GM12878 (cell line): Measurements from ENCODE around the gene KLK13. TPM values are rescaled to one million over a fixed set of nuclear protein-coding genes. Genes with fewer than 3 reads are reported as not detected.

Experiments
- ATAC-seq: fragments of 200-7000 bp; cut with Tn5 transposase; 3 replicates; pipeline ENCODE4 v1.9.1; 2020; ENCODE audit warnings: mild to moderate bottlenecking, moderate library complexity
- BruUV-seq: library from RNA; stranded (reverse); fragments of 400-500 nt; replicated peaks from 2 replicates; lab custom pipeline; 2021; lab: Mats Ljungman, UMichigan
- CTCF ChIA-PET: fragments of 300-600 bp; sonication (Branson Sonifier 250); formaldehyde crosslinking; extraction: SDS; loops from one replicate; lab custom pipeline; 2021; ENCODE audit warnings: inconsistent platforms; lab: Yijun Ruan, JAX
- POLR2A ChIA-PET: fragments of 350-600 bp; formaldehyde crosslinking; extraction: SDS; loops from one replicate; lab custom pipeline; 2021; ENCODE audit warnings: inconsistent platforms; lab: Charles Lee
- RAD21 ChIA-PET: fragments of 300-600 bp; sonication (Branson Sonifier 250); formaldehyde crosslinking; loops from one replicate; lab custom pipeline; 2023; ENCODE audit warnings: antibody characterized with exemption; ENCODE audit not compliant: unreplicated experiment; lab: Charles Lee
- SMC1A ChIA-PET: fragments of 300-600 bp; sonication (Branson Sonifier 250); formaldehyde crosslinking; loops from one replicate; lab custom pipeline; 2023; ENCODE audit not compliant: unreplicated experiment, uncharacterized antibody; lab: Charles Lee
- DNase-seq: peaks from one replicate; pipeline ENCODE4 v3.0.0-alpha.2; 2011; ENCODE audit warnings: low read depth, low spot score
- FAIRE-seq: peaks from 3 replicates; lab custom pipeline; 2011; peaks lifted over from hg19 to GRCh38; lab: Jason Lieb, UNC
- H2AFZ ChIP-seq: 2 replicates; pipeline ENCODE4 v1.6.0; 2011; ENCODE audit warnings: low read depth, low read length, control low read depth; ENCODE audit not compliant: control insufficient read depth
- H3K27ac ChIP-seq: 2 replicates; pipeline ENCODE4 v1.5.1; 2011; ENCODE audit warnings: control low read depth; ENCODE audit not compliant: control insufficient read depth, insufficient read depth
- H3K27me3 ChIP-seq, 2 experiments: replicated peaks in 1 of 2; 2 replicates each; pipeline versions ENCODE4 v1.6.0 to v1.6.1; 2011; ENCODE audit warnings: low read length in 1 of 2; ENCODE audit not compliant: control insufficient read depth in 2 of 2, insufficient read depth in 2 of 2
- H3K36me3 ChIP-seq, 2 experiments: 2 replicates each; pipeline ENCODE4 v1.5.1; 2011; ENCODE audit warnings: low read length in 1 of 2; ENCODE audit not compliant: control insufficient read depth in 2 of 2, insufficient read depth in 2 of 2
- H3K4me1 ChIP-seq: 2 replicates; pipeline ENCODE4 v1.6.1; 2011; ENCODE audit warnings: mild to moderate bottlenecking, low read length, moderate library complexity, mixed read lengths; ENCODE audit not compliant: control insufficient read depth, insufficient read depth
- H3K4me2 ChIP-seq: 2 replicates; pipeline ENCODE4 v1.6.0; 2011; ENCODE audit warnings: control low read depth; ENCODE audit not compliant: control insufficient read depth, insufficient read depth
- H3K4me3 ChIP-seq: fragments of 200-600 bp; sonication (generic); 2 replicates; pipeline ENCODE4 v1.5.1; 2016
- H3K79me2 ChIP-seq: 2 replicates; pipeline ENCODE4 v1.6.0; 2011; ENCODE audit warnings: low read length; ENCODE audit not compliant: control insufficient read depth, insufficient read depth
- H3K9ac ChIP-seq: 2 replicates; pipeline ENCODE4 v1.8.0; 2011; ENCODE audit warnings: low read length, control low read depth, mixed read lengths; ENCODE audit not compliant: control insufficient read depth, insufficient read depth
- H3K9me3 ChIP-seq: replicated peaks from 3 replicates; pipeline ENCODE4 v1.5.1; 2011; ENCODE audit warnings: mild to moderate bottlenecking, low read length; ENCODE audit not compliant: control insufficient read depth, insufficient read depth
- H4K20me1 ChIP-seq: 2 replicates; pipeline ENCODE4 v1.6.0; 2011; ENCODE audit not compliant: control insufficient read depth, insufficient read depth
- CBX5 ChIP-seq: sonication (generic); IDR thresholded peaks from 2 replicates; pipeline ENCODE4 v1.6.1; 2016; ENCODE audit warnings: low read depth, moderate library complexity, mild to moderate bottlenecking, inconsistent platforms
- E2F4 ChIP-seq: IDR thresholded peaks from 2 replicates; pipeline ENCODE4 v1.6.1; 2012; ENCODE audit warnings: low read depth, low read length, improper control_type of control experiment
- ETV6 ChIP-seq, 2 experiments: fragments of 450-650 bp in 1 of 2; IDR thresholded peaks in 1 of 2; conservative IDR thresholded peaks in 1 of 2; 2 replicates each; pipeline ENCODE4 v1.6.1; 2014; ENCODE audit warnings: antibody characterized with exemption in 1 of 2, borderline replicate concordance in 1 of 2, low read depth in 1 of 2, mild to moderate bottlenecking in 1 of 2, moderate library complexity in 1 of 2
- FOXK2 ChIP-seq: fragments of 450-650 bp; IDR thresholded peaks from 2 replicates; pipeline ENCODE4 v1.6.1; 2017; ENCODE audit warnings: mild to moderate bottlenecking, moderate library complexity
- FOXM1 ChIP-seq: IDR thresholded peaks from 2 replicates; pipeline ENCODE4 v1.6.1; 2012; ENCODE audit warnings: low read depth, mild to moderate bottlenecking, inconsistent platforms, low read length, moderate library complexity
- JUNB ChIP-seq: IDR thresholded peaks from 2 replicates; pipeline ENCODE4 v1.6.1; 2016; ENCODE audit warnings: antibody characterized with exemption, mild to moderate bottlenecking
- NFIC ChIP-seq: IDR thresholded peaks from 2 replicates; pipeline ENCODE4 v1.6.1; 2012; ENCODE audit warnings: low read depth, mild to moderate bottlenecking, inconsistent platforms, low read length, moderate library complexity
- POLR2A ChIP-seq: IDR thresholded peaks from 2 replicates; pipeline ENCODE4 v1.6.1; 2011; ENCODE audit warnings: low read depth, mild to moderate bottlenecking, low read length
- POLR2AphosphoS2 ChIP-seq: IDR thresholded peaks from 2 replicates; pipeline ENCODE4 v1.6.1; 2011; ENCODE audit warnings: low read depth, mild to moderate bottlenecking, low read length, improper control_type of control experiment, moderate library complexity
- RAD51 ChIP-seq: fragments of 450-650 bp; IDR thresholded peaks from 2 replicates; pipeline ENCODE4 v1.6.1; 2016; ENCODE audit warnings: moderate library complexity, mild to moderate bottlenecking, inconsistent platforms
- REST ChIP-seq: IDR thresholded peaks from 2 replicates; pipeline ENCODE4 v1.6.1; 2012; ENCODE audit warnings: mild to moderate bottlenecking, low read depth, low read length
- SPI1 ChIP-seq: IDR thresholded peaks from 2 replicates; pipeline ENCODE4 v1.6.1; 2011; ENCODE audit warnings: low read depth, mild to moderate bottlenecking, low read length, moderate library complexity, borderline replicate concordance; ENCODE audit not compliant: insufficient read depth
- SREBF2 ChIP-seq: IDR thresholded peaks from 2 replicates; pipeline ENCODE4 v1.6.1; 2012; ENCODE audit warnings: mild to moderate bottlenecking, low read length
- ZNF217 ChIP-seq: fragments of 450-650 bp; IDR thresholded peaks from 2 replicates; pipeline ENCODE4 v1.6.1; 2017; ENCODE audit warnings: antibody characterized with exemption, mild to moderate bottlenecking
- WGBS: methylation state at CpG from one replicate; pipeline ENCODE4 v1.1.6; 2016; ENCODE audit warnings: low lambda C conversion rate; ENCODE audit not compliant: insufficient replicate concordance, insufficient coverage; ENCODE audit errors: missing lambda C conversion rate; 5-methylcytosine and 5-hydroxymethylcytosine counted together
- in situ Hi-C: fragments of 300-500 bp; cut with MboI; formaldehyde crosslinking; loops from 9 replicates; pipeline ENCODE4 v1.14.3; 2018; ENCODE audit warnings: mixed read lengths
- intact Hi-C: fragments of 100-400 bp; cut with micrococcal nuclease; formaldehyde crosslinking; loops from one replicate; pipeline ENCODE4 v1.14.2; 2022; ENCODE audit not compliant: unreplicated experiment
- polyA plus RNA-seq, 11 experiments: library from polyadenylated mRNA; depleted of rRNA in 4 of 11; unstranded in 6 of 11; stranded (reverse) in 5 of 11; fragments of >200 nt; fragmentation: Nextera tagmentation in 4 of 11; fragmentation: Illumina TruSeq in 1 of 11; extraction: Ambion mirVana in 4 of 11; extraction: Trizol in 1 of 11; gene quantifications; 1 replicate in 1 of 11; 2 replicates in 10 of 11; pipeline versions ENCODE4 v1.2.1 to v1.2.3, GENCODE V29; 2011 to 2016; ENCODE audit warnings: inconsistent platforms in 2 of 11, missing spikeins in 2 of 11, low read depth in 1 of 11
- total RNA-seq, 4 experiments: library from RNA; depleted of rRNA in 3 of 4; stranded (reverse); fragments of >200 nt in 3 of 4; fragmentation: Illumina TruSeq in 1 of 4; extraction: Trizol in 1 of 4; gene quantifications; 2 replicates each; pipeline versions ENCODE4 v1.2.1 to v1.2.3, GENCODE V29; 2013 to 2021

KLK13 gene
- total and polyA plus RNA-seq, 10 of the 15 experiments (the other 5 are each of a cell fraction or from before 2014, with no cell fraction given) = not detected

DNA sequence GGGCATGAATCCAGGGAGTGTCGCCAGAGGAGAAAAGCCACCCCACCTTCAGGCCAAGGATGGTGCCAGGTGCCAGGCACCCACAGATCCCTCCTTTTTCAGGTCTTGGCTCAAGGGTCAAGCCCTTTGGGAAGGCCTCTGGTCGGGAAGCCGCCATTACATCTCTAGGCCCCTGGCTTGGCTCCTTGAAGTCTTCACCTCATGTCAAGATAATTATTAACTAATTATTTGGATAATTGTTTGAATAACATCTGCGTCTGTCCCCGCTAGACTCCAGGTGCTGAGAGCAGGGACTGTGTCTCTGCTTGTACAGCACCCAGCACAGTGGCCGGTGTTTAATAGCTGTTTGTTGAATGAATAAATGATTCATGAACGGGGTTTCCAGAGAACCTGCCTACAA, 1.2 kb downstream of the KLK13 start:
- FAIRE-seq (no peak), DNase-seq (no peak)
- CTCF ChIA-PET = no interaction called here

More for the DNA sequence above, 1.2 kb downstream of the KLK13 start:
- Histone ChIP-seq H4K20me1 (no peaks in the 10 kb centered on the region), H3K36me3 (no peaks in the 10 kb centered on the region), H3K79me2 (no peaks in the 10 kb centered on the region), H3K4me3 (no peak overlapping the region), H3K9ac (no peak overlapping the region), H2AFZ (no peak overlapping the region), H3K27ac (no peak overlapping the region), H3K9me3 (no peaks in the 10 kb centered on the region), H3K27me3 (no peaks in the 10 kb centered on the region; a peak in 1 of 4 replicates), H3K4me2 (no peak overlapping the region), H3K4me1 (no peaks in the 10 kb centered on the region)
- in situ Hi-C loops = no loop called here
- BruUV-seq = no TSS peak
- ChIA-PET RAD21 (no interaction called here), POLR2A (no interaction called here), SMC1A (no interaction called here)
- intact Hi-C loops = no loop called here
- WGBS = 64% methylated on average over 7 of the region's 7 CpGs
- TF ChIP-seq NFIC (no peak), POLR2AphosphoS2 (no peak), ETV6 (conservative IDR thresholded peaks at IDR 0.05 in 1 of 2, IDR thresholded peaks at IDR 0.05 in 1 of 2; ENCODE audit: borderline replicate concordance in 1 of 2, low read depth in 1 of 2) (no peak), REST (no peak), RAD51 (no peak), FOXM1 (no peak), E2F4 (no peak), SREBF2 (no peak), JUNB (no peak), FOXK2 (no peak), ZNF217 (no peak), CBX5 (no peak), SPI1 (no peak), POLR2A (no peak)
- no peak for ATAC-seq
